ENCODE results near the gene ABCA12. TPM values are rescaled to one million over a fixed set of nuclear protein-coding genes. Genes with fewer than 3 reads are reported as not detected.

The ABCA12 gene
- total and polyA plus RNA-seq, 2 of the 8 experiments (the other 6 are each of a cell fraction or from before 2014, with no cell fraction given) = not detected

GRCh38 chr2:215144106-215144875 lies 5.9 kb upstream of the ABCA12 start:
- H2AFZ ChIP-seq (ENCODE audit: low read length) = no peak overlapping the region
- no peak overlapping the region for H3K4ac ChIP-seq (replicated peaks; ENCODE audit: insufficient read length, low read depth, low read length)
- FAIRE-seq (no peak), DNase-seq (ENCODE audit: low read depth in 1 of 2, low spot score in 2 of 2) (no peak)
- H2BK120ac ChIP-seq (replicated peaks; ENCODE audit: low read depth, low read length) = no peak overlapping the region
- H4K20me1 ChIP-seq (replicated peaks in 1 of 2; ENCODE audit: control insufficient read depth in 1 of 2, insufficient read depth in 2 of 2, low read length in 2 of 2) = no peaks in the 10 kb centered on the region
- H3K4me1 ChIP-seq (replicated peaks in 1 of 4; ENCODE audit: control insufficient read depth in 3 of 4, insufficient read depth in 4 of 4, low read length in 3 of 4) = no peaks in the 10 kb centered on the region
- CTCF ChIA-PET (ENCODE audit: partially characterized antibody) = interaction anchor here (0.9 kb wide), 1 partner anchor 17 kb away, joined by 3 read pairs; no protein-coding TSS in a partner anchor
- H4K91ac ChIP-seq (replicated peaks; ENCODE audit: insufficient read length, low read length) = no peak overlapping the region
- POLR2A ChIA-PET (ENCODE audit: partially characterized antibody) = no interaction called here
- H2BK20ac ChIP-seq (ENCODE audit: low read length) = no peak overlapping the region
- no peak overlapping the region for H3K23ac ChIP-seq (ENCODE audit: insufficient read length)
- no peak overlapping the region for H2BK5ac ChIP-seq (ENCODE audit: low read depth, low read length)
- H3K79me2 ChIP-seq (ENCODE audit: control insufficient read depth in 1 of 2, insufficient read depth in 2 of 2, low read length in 2 of 2) = no peaks in the 10 kb centered on the region
- H3K14ac ChIP-seq (ENCODE audit: insufficient read length) = no peak overlapping the region
- no peak overlapping the region for H2BK12ac ChIP-seq (ENCODE audit: low read depth, low read length)
- no peaks in the 10 kb centered on the region for H3K27me3 ChIP-seq (replicated peaks in 1 of 4; ENCODE audit: control insufficient read depth in 3 of 4, extremely low read depth in 1 of 4, insufficient read depth in 3 of 4, low read length in 3 of 4)
- H3K79me1 ChIP-seq (ENCODE audit: low read depth, low read length) = no peaks in the 10 kb centered on the region
- no peak overlapping the region for H2AK5ac ChIP-seq (ENCODE audit: low read depth, low read length)
- no peak overlapping the region for H4K5ac ChIP-seq (ENCODE audit: insufficient read length, low read depth, low read length)
- H3K9me3 ChIP-seq (ENCODE audit: insufficient read depth in 2 of 2, low read depth in 1 of 2, low read length in 1 of 2) = no peaks in the 10 kb centered on the region
- no peak overlapping the region for H3K56ac ChIP-seq (replicated peaks; ENCODE audit: insufficient read length, low read depth, low read length)
- no peak for TF ChIP-seq BCL11A (IDR thresholded peaks at IDR 0.05; ENCODE audit: low read depth in 2 of 2, low read length in 2 of 2)
- no peak for TF ChIP-seq KDM5A (IDR thresholded peaks at IDR 0.05; ENCODE audit: low read length)
- TF ChIP-seq NRF1 (IDR thresholded peaks at IDR 0.05; ENCODE audit: low read depth, low read length) = no peak
- TF ChIP-seq RNF2 (IDR thresholded peaks at IDR 0.05; ENCODE audit: borderline replicate concordance, low read depth, low read length, missing control alignments, poor library complexity, severe bottlenecking) = no peak
- no peak for TF ChIP-seq YY1 (IDR thresholded peaks at IDR 0.05; ENCODE audit: low read depth, low read length)
- no peak overlapping the region for H2BK15ac ChIP-seq (ENCODE audit: low read length)
- no peaks in the 10 kb centered on the region for H3K23me2 ChIP-seq (ENCODE audit: low read depth, low read length)
- H3K27ac ChIP-seq (ENCODE audit: low read depth, low read length) = no peak overlapping the region
- no peak overlapping the region for H3K18ac ChIP-seq (ENCODE audit: extremely low read depth, low read length)
- no peak overlapping the region for H3K9ac ChIP-seq (replicated peaks in 1 of 4; ENCODE audit: extremely low read depth in 1 of 4, low read depth in 3 of 4, low read length in 3 of 4)
- no peak overlapping the region for H3K4me3 ChIP-seq (ENCODE audit: extremely low read depth in 1 of 4, insufficient read depth in 2 of 4, low read depth in 3 of 4, low read length in 4 of 4)
- no peak overlapping the region for H3K4me2 ChIP-seq (ENCODE audit: insufficient read depth in 1 of 2, low read depth in 2 of 2, low read length in 2 of 2)
- H3K36me3 ChIP-seq (ENCODE audit: control insufficient read depth in 2 of 4, insufficient read depth in 4 of 4, low read length in 3 of 4) = no peaks in the 10 kb centered on the region
- WGBS, 2 experiments (ENCODE audit: extremely low coverage in 1 of 2, insufficient coverage in 1 of 2, insufficient read length in 1 of 2, insufficient replicate concordance in 2 of 2, low coverage in 1 of 2, low lambda C conversion rate in 2 of 2, missing lambda C conversion rate in 1 of 2) = 91% methylated on average over 4 of the region's 5 CpGs; no CpG with 5 or more reads in 1 of the 2 experiments
- no peak overlapping the region for H4K8ac ChIP-seq (ENCODE audit: extremely low read depth, insufficient read depth, low read length)
